ENCODE measurements around the gene H2AZ1. TPM values are rescaled to one million over a fixed set of nuclear protein-coding genes. Genes with fewer than 3 reads are reported as not detected.

Gene H2AZ1
- total RNA-seq = 85.7 and 99.5 TPM in 2 replicates

GRCh38 chr4:99949999-99950912, at the start of gene H2AZ1:
Gene H2AZ1 (minus strand): TSS chr4:99950275. CDS start chr4:99950170, 105 bp downstream.

GRCh38 chr4:99946356-99947189, 3.5 kb downstream of the H2AZ1 start, which contains the start of gene DNAJB14:
Gene DNAJB14 (minus strand): TSS chr4:99946618. CDS start chr4:99946571, 47 bp downstream.

Other genes with a start within 250 kb of the H2AZ1 start
- gene DAPP1, start 133.4 kb downstream of the H2AZ1 start, total RNA-seq = not detected in 2 replicates
- gene LAMTOR3, start 55.8 kb downstream of the H2AZ1 start, total RNA-seq = 35.9 and 41.5 TPM in 2 replicates
- gene DNAJB14, start 3.7 kb downstream of the H2AZ1 start, total RNA-seq = 37.0 and 43.3 TPM in 2 replicates
- 7.2 and 8.3 TPM in 2 replicates for gene DDIT4L, start 240.2 kb upstream of the H2AZ1 start, total RNA-seq

Measured in hair follicle dermal papilla cell (primary cell).